NCI-H2107 treated with DMSO at 0.1 percent for 48 hours (cell line): ENCODE data around the gene UPK3A.
"Not testable (repeated sequence)": the region's sequence is repeated elsewhere in the genome, so short reads cannot be mapped to it uniquely, and the experiment has no call there.

Experiments
- DNase-seq: peaks from one replicate; lab custom pipeline; 2025; ENCODE audit not compliant: unreplicated experiment; lab: John Stamatoyannopoulos, UW

Gene UPK3A

GRCh38 chr22:45328261-45328660 is 43.5 kb downstream of the UPK3A start:
- not testable (repeated sequence) for DNase-seq

GRCh38 chr22:45328822-45329529 is 44.2 kb downstream of the UPK3A start:
- no peak for DNase-seq

- DNase-seq, result no peak
Observed at GRCh38 chr22:45329530-45329936, 44.8 kb downstream of the UPK3A start.

- no peak for DNase-seq
Observed at GRCh38 chr22:45330548-45330947, 45.8 kb downstream of the UPK3A start.

- DNase-seq, result no peak
Observed at GRCh38 chr22:45331486-45331885, 46.7 kb downstream of the UPK3A start.

GRCh38 chr22:45332001-45332400 is 47.3 kb downstream of the UPK3A start:
- DNase-seq, result no peak

- DNase-seq, result no peak
Observed at GRCh38 chr22:45334068-45334467, 49.3 kb downstream of the UPK3A start.

- no peak for DNase-seq
Observed at GRCh38 chr22:45334528-45334927, 49.8 kb downstream of the UPK3A start.

- no peak for DNase-seq
Observed at GRCh38 chr22:45335021-45335818, 50.5 kb downstream of the UPK3A start.

- DNase-seq, result no peak
Observed at GRCh38 chr22:45335854-45336522, 51.2 kb downstream of the UPK3A start.

- no peak for DNase-seq
Observed at GRCh38 chr22:45336971-45337431, 52.3 kb downstream of the UPK3A start.

GRCh38 chr22:45337536-45337935 is 52.8 kb downstream of the UPK3A start:
- DNase-seq, result no peak

GRCh38 chr22:45338795-45339194 is 54.0 kb downstream of the UPK3A start:
- DNase-seq, result no peak

- no peak for DNase-seq
Observed at GRCh38 chr22:45340323-45340722, 55.6 kb downstream of the UPK3A start.

GRCh38 chr22:45341498-45341897 is 56.7 kb downstream of the UPK3A start:
- no peak for DNase-seq

GRCh38 chr22:45343143-45343542 is 58.4 kb downstream of the UPK3A start:
- DNase-seq, result no peak

- no peak for DNase-seq
Observed at GRCh38 chr22:45344334-45344733, 59.6 kb downstream of the UPK3A start.
